VCaP (cell line): ENCODE results near the gene SLC7A8.

ENCODE experiments used
- H3K27ac ChIP-seq: fragments of 450-650 bp; 2 replicates; pipeline ENCODE4 v1.5.1; 2017
- CTCF ChIP-seq: fragments of 450-650 bp; conservative IDR thresholded peaks from 2 replicates; pipeline ENCODE4 v1.5.1; 2017; ENCODE audit warnings: mild to moderate bottlenecking, moderate library complexity

SLC7A8 gene

GRCh38 chr14:23127861-23128260 lies 55.6 kb downstream of the SLC7A8 start:
- H3K27ac ChIP-seq: no peak overlapping the region
- TF ChIP-seq CTCF: no peak

GRCh38 chr14:23126548-23127278 lies 56.7 kb downstream of the SLC7A8 start:
- TF ChIP-seq CTCF: no peak
- no peak overlapping the region for H3K27ac ChIP-seq

GRCh38 chr14:23125933-23126524 lies 57.4 kb downstream of the SLC7A8 start:
- no peak for TF ChIP-seq CTCF
- no peak overlapping the region for H3K27ac ChIP-seq

- no peak for TF ChIP-seq CTCF
- H3K27ac ChIP-seq: no peak overlapping the region
Measured at GRCh38 chr14:23125011-23125410, 58.4 kb downstream of the SLC7A8 start.

GRCh38 chr14:23124337-23124954 lies 59.0 kb downstream of the SLC7A8 start:
- no peak overlapping the region for H3K27ac ChIP-seq
- TF ChIP-seq CTCF: no peak

GRCh38 chr14:23123419-23123818 lies 60.0 kb downstream of the SLC7A8 start:
- TF ChIP-seq CTCF: no peak

GRCh38 chr14:23122086-23122485 lies 61.4 kb downstream of the SLC7A8 start:
- H3K27ac ChIP-seq: peak overlapping the region; percentile 45; the same call in 1 of the 2 replicates
- TF ChIP-seq CTCF: no peak

More at GRCh38 chr14:23123419-23123818, 60.0 kb downstream of the SLC7A8 start:
- H3K27ac ChIP-seq: no peak overlapping the region
